ENCODE data around the gene DNAJC5.

The DNAJC5 gene

DNA sequence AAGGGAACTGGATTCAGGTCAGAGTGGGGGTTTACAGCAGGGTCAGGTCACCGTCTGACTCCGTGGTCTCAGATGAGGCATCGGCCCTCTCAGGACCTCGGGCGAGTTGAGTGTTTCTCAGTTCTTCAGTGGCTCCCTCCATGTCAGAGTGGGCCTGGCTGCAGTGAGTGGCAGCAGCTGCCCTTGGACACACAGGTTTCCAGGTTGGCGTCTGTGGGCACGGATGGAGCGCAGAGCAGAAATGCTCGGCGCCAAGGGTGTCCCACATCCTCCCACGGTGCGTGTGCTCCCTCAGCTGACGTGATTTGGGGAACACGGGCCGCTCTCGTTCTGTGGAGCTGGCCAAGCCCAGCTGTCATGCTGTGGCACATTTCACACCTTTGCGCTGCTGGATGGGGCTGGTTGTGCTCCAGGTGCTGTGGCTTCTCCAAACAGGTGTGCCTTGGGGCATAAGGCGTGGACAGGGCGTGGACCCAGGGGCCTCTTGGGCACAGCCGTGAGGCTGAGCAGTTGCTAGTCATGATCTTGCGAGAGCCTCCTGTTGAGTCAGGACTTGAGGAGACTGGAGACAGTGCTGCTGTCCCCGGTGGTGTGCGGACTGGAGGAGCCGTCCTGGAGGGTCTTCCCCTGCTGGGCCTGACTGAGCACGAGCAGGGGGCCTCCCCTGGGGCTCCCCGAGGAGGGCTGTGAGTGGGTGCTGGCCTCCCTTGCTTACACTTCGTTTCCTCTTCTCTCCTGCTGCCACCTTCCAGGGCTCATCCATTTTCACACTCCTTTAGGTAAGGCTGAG lies 9.5 kb upstream of the DNAJC5 start:
- no peak for DNase-seq

GRCh38 chr20:63886054-63886419 lies 8.9 kb upstream of the DNAJC5 start:
- no peak for DNase-seq

DNA sequence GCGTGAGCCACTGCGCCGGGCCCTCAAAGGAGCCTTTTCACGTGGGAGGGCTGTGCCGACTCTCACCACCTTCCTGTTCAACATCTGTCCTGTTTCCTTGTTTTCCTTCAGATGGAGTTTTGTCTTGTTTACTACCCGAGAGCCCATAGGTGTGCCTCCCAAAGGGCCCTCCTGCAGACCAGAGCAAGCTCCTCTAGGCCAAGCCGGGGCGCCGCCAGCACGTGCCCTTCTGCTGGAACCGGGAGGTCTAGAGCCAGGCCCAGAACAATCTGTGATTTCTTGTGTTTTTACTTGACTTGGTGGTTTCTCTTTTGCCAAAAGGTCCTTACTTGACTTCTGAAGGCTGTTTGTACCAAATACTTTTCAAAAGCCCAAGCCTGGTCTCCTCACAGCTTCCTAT lies 8.0 kb upstream of the DNAJC5 start:
- no peak for DNase-seq

DNA sequence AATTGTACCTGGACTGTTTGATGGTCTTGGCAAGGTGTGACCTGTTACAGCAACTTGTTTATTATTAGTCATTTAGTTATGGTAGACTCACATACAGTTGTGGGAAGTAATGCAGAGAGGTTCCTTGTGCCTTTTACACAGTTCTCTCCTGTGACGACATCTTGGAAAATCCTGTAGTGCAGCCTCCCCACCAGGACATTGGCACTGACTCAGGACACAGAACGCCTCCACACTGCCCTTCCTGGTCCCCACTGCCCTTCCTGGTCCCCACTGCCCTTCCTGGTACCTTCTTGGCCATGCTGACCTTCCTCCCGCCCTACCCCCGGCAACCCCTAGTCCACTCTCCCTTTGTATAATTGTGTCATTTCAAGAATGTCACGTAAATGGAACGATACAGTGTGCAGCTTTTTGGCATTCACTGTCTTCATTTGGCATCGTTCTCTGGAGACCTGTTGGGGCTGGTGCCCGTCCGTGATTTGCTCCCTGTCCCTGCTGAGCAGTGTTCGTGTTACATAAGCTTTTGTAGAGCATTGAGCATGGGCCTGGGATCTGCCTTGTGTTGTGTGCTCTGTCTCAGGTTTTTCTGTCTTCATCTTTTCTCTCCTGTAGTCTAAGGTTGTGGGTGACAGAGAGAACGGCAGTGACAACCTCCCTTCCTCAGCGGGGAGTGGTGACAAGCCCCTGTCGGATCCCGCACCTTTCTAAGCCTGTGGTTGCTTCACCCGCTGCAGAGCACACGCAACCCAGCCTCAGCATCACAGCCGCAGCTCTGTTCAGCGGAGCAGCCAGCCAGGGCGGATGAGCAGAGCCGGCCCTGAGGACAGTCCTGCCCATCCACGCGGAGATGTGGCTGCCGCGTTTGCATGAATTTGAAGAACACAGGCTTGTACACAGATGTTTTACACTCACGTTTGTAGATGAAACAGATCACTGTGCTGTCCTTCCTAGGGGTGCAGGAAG lies 5.4 kb upstream of the DNAJC5 start:
- DNase-seq = peak; percentile 92 to 94

DNA sequence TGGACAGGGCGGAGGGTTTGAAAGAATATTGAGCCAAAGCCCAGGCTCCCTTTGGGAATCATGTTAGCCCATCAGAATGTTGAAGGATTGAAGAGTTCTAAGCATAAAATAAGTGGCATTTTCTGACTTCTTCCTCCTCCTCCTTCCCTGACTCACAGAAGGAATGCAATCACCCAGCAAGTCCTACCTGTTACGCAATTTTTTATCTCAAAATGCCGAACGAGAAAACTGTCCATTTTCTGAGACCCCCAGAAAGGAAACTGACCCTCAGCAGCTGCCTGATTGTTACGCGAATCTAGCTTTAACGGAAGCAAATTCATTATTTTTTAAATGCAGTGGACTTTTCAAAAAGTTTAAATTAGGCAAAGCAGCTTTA lies 4.7 kb upstream of the DNAJC5 start:
- peak in 1 of 2 donors; percentile 35 for DNase-seq

- DNase-seq = no peak
Observed at GRCh38 chr20:63890616-63891015, 4.3 kb upstream of the DNAJC5 start.

DNA sequence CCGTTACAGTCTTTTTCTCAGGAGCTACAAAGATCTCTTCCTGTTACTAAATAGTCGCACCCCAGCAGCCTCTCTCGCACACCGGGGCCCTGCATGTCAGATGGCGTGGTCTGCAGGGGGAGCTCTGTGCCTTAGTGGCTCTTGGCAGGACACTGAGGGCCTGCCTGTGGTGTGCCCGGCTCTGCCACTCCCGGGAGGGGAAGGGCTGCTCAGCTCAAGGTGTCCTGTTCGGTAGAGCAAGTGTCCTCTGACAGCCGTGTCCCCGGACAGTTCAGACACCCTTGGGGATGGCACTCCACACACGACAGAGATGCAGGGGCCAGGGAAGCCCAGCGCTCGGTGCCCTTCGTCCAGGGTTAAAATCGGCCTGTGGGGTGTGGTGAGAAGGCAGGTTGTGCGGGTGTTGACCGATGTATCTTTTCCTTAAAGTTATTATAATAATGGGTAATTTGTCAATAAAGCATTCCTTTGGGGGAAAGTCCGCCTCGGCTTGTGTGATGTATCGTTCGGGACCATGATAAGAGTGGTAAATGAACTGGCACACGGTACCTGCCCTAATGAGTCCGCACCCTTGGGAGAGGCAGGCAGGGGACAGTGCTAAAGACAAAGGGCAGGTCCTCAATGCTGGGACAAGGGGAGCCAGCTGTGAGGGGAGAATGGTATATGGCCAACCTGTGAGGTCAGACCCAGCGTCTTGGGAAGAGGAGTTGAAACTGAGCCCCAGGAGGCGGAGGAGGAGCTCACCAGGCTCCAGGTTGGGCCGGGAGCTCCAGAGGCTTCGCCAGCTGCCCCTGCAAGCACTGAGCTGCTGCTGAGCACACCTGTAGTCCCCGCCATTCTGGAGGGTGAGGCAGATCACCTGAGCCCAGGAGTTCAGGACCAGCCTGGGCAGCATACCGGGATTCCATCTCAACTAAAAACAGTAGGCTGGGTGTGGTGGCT lies 3.6 kb upstream of the DNAJC5 start:
- no peak for DNase-seq

DNA sequence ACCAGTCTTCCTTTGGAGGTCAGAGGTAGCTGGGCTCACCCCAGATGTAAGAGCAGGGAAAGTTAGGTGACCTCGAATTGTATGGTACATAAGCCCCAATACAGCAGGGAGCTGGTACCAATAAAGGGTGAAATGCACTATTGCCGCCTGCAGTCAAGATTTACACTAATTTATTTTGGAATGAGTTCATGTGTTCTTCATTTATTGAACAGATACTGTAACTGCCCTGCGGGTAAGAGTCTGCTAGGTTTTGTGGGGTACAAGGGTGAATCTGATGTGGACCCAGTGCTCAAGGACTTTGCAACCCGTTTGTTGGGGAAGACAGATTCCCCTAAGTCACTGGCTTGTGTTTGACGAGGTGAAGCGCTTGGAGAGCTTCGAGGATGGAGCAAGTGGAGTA lies 2.5 kb upstream of the DNAJC5 start:
- DNase-seq = no peak

DNA sequence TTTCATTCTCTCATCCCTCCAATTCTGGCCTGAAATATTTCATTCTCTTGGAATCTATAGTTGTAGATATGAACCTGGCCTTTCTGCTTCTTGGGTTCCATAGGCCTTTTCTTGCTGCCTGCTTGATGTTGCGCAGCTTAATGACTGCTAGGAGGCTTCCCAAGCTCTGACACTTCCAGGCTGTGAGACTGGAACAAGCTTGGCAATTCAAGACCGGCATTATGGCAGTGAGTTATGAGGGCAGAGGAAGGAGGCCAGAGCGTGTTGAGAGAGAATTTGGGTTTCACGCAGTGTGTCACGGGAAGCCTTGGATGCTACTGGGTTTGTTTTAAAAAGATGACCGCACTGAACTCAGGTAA lies 948 bp upstream of the DNAJC5 start:
- DNase-seq = no peak

DNA sequence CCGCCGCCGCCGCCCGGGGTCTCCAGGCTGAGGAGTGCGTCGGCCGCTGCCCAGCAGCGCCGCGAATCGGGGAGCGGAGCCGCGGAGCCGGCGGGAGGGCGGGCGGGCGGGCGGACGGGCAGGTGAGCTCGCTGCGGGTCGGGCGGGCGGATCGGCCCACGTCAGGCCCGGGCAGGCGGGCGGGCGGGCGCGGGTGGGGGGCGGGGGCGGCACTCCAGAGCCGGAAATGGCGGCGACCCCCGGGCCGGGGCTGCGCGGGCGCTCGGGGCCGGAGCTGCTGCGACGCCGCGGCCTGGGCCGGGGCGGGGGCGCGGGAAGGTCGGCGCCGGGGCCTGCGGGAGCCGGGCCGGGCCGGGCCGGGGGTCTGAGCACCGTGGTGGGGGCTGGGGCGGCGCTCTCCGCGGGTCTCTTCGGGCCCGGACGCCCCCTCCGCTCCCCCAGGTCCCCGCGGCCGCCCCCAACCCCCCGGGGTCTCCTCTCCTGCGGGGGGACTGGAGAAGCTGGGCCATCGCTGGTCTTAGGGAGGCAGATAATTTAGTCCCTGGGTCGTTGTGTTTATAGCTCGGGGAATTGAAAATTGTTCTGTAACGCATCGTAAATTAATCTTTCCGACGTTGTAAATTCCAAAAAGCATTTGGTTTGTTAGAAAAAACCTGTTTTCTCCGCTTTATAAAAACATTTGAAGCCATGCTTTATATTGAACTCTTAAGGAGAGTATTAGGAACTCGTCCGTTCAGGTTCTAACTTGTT lies 451 bp downstream of the DNAJC5 start:
- DNase-seq = no peak

GRCh38 chr20:63895952-63896263 lies 982 bp downstream of the DNAJC5 start:
- peak in 1 of 2 donors; percentile 65 for DNase-seq

DNA sequence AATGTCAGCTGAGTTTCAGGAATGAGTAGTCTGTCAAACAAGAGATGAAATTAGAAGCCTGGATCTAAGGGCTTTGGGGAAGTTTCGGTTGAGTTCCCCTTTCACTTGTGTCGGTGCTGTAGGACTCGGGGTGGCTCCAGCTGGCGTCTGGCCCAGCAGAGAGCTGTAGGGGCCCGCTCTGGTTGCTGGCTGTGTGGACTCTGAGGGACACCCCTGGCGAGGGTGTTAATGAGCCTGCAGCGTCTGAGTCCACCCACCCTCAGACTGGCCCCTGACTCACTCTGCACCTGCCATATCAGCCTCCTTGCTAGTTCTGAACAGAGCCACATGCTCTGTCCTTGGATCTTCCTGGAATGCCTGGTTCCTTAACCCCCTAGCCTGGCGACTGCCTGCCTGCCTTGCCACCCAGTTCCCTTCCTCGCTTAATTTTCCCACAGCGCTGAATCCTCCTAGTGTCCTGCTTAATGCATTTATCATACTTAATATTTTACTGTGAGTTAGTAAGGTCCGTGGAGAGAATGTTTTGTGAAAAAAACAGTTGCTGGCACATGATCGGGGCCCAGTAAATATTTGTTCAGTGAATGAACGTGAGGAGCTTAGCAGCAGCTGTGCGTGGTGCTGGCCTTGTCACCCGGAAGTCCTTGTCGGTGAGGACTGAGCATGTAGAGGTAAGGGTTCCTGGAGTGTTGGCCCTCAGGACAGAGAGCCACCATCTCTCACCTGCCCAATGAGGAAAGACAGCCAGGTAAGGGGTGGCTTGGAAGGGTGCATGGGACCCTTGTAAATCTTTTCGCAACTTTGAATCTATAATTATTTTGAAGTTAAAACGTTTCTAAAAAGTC lies 1.6 kb downstream of the DNAJC5 start:
- DNase-seq = peak; percentile 84 to 85

DNA sequence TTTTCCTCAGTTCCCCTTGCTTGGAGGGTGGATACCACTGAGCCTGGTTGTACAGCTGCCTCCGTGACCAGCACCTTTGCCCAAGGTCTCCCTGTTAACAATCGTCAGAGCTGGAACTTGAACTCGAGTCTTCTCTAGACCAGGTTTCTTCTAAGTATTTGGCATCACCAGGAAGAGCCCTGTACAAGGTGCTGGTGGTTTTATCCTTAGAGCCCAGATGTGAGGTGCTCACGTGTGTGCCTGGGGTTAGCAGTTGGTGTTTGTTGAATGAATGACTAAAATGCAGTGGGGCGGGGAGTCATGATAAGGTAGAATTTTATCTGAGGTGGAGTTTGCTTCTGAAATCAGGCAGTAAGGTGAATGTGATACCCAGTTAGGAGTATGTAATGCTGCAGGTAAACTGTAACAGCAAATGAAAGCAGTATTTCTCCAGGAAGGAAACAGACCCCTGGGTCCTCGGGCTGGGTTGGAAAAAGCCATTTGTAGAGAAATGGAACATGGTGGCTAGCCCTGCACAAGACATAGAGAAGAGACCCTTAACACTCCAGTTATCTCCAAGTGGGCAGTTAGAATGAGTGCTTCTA lies 3.1 kb downstream of the DNAJC5 start:
- DNase-seq = no peak

- DNase-seq = peak in 1 of 2 donors; percentile 33
Observed at GRCh38 chr20:63898882-63899558, 4.1 kb downstream of the DNAJC5 start.

DNA sequence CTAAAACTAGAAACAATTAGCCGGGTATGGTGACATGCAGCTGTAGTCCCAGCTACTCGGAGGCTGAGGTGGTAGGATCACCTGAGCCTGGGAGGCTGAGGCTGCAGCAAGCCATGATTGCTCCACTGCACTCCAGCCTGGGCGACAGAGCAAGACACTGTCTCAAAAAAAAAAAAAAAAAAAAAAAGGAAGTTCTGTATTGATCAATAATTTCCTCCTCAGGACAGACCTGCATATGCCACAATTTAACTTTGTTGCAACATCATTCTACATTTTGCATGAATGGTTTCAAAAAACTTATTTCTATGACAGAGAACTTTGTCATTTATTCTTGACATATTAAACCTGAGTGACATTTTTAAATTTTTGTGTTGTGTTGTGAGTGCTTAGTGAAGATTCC lies 5.5 kb downstream of the DNAJC5 start:
- DNase-seq = peak; percentile 59 to 72

DNA sequence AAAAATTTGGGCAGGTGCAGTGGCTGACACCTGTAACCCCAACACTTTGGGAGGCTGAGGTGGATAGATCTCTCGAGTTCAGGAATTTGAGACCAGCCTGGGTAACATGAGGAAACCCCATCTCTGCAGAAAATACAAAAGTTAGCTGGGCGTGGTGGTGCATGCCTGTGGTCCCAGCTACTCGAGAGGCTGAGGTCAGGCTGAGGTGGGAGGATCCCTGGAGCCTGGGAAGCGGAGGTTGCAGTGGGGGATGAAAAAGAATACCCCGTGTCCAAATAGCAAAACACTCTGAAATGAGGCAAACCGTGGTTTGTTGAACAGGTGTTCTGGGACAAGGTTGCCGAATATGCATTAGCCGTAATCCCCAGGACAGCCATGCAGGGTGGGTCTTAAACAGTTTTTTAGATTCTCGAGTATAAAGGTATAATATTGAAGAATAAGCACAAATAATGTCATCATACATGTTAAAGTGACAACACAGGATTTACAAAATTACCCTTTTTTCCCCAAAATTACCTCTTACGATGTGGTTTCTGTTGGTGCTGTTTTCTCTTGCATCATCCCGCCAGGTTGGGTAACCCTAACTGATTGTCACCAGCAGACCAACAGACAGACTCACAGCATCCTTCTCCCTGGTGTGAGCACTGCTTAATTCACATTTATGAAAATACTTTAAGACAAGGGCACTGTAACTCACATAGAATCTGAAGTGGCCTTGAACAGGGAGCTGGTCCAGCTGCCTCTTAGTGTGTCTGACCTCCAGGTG lies 9.1 kb downstream of the DNAJC5 start:
- peak; percentile 69 to 73 for DNase-seq

GRCh38 chr20:63908008-63908682 lies 13.2 kb downstream of the DNAJC5 start:
- DNase-seq = no peak

DNA sequence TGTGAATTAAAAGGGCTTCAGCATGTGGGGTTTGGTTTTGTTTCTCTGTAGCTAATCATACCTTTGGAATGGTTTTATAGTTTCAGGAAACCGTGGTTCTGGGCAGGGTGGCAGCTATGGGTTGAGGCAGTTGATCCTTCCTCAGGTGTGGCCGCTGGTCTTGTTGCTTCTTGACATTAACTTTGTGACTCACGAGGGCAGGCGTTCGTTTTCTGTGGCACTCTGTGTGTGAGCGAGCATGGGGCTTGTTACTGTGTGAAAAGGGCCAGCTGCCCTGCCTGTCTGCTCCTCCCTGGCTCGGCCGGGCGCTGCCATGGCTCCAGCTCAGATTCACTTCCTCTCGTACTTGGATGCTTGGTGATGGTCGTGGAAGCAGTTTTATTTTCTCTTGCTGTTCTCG lies 16.2 kb downstream of the DNAJC5 start:
- peak; percentile 31 to 56 for DNase-seq

- no peak for DNase-seq
Observed at GRCh38 chr20:63913768-63914167, 18.8 kb downstream of the DNAJC5 start.

Measured in inflammatory macrophage treated with lipopolysaccharide for 1 hour (primary cell).